GM23338 (cell line): ENCODE data around the gene HELZ. TPM values are rescaled to one million over a fixed set of nuclear protein-coding genes. Genes with fewer than 3 reads are reported as not detected.

Experiments used
- ATAC-seq: fragments of 200-7000 bp; cut with Tn5 transposase; 3 replicates; pipeline ENCODE4 v1.9.1; 2020
- DNase-seq: peaks from one replicate; pipeline ENCODE4 v3.0.0-alpha.2; 2015; ENCODE audit warnings: low spot score
- H2AFZ ChIP-seq: fragments of 200-600 bp; sonication (generic); 2 replicates; pipeline ENCODE4 v1.8.0; 2016; ENCODE audit warnings: antibody characterized with exemption, mild to moderate bottlenecking, moderate library complexity
- H3F3A ChIP-seq: fragments of 200-600 bp; sonication (generic); replicated peaks from 2 replicates; pipeline ENCODE4 v1.8.0; 2017; ENCODE audit warnings: antibody characterized with exemption, mixed run types, low read depth
- H3K27ac ChIP-seq: fragments of 200-600 bp; sonication (generic); 2 replicates; pipeline ENCODE4 v1.6.1; 2016; ENCODE audit warnings: low read depth
- H3K27me3 ChIP-seq: fragments of 200-600 bp; sonication (generic); 2 replicates; pipeline ENCODE4 v1.8.0; 2016; ENCODE audit warnings: mild to moderate bottlenecking, mixed run types, moderate library complexity; ENCODE audit not compliant: insufficient read depth
- H3K36me3 ChIP-seq: fragments of 200-600 bp; sonication (generic); 2 replicates; pipeline ENCODE4 v1.8.0; 2016; ENCODE audit warnings: mild to moderate bottlenecking; ENCODE audit not compliant: insufficient read depth
- H3K4me1 ChIP-seq: fragments of 200-600 bp; sonication (generic); 2 replicates; pipeline ENCODE4 v1.8.0; 2016; ENCODE audit warnings: mild to moderate bottlenecking, moderate library complexity; ENCODE audit not compliant: insufficient read depth
- H3K4me2 ChIP-seq: fragments of 200-600 bp; sonication (generic); 2 replicates; pipeline ENCODE4 v1.7.1; 2017; ENCODE audit warnings: mixed run types
- H3K4me3 ChIP-seq: fragments of 200-600 bp; sonication (generic); 2 replicates; pipeline ENCODE4 v1.6.1; 2016; ENCODE audit warnings: mixed run types
- H3K79me2 ChIP-seq: fragments of 200-600 bp; sonication (generic); replicated peaks from 2 replicates; pipeline ENCODE4 v1.8.0; 2017; ENCODE audit warnings: mild to moderate bottlenecking; ENCODE audit not compliant: insufficient read depth
- H3K9me2 ChIP-seq: fragments of 200-600 bp; sonication (generic); 2 replicates; pipeline ENCODE4 v1.8.0; 2017; ENCODE audit not compliant: insufficient read depth
- H4K20me1 ChIP-seq: fragments of 200-600 bp; sonication (generic); replicated peaks from 2 replicates; pipeline ENCODE4 v1.8.0; 2017; ENCODE audit warnings: mild to moderate bottlenecking; ENCODE audit not compliant: insufficient read depth
- H3K27ac Mint-ChIP-seq: 2 replicates; pipeline ENCODE4 v1.8.0; 2020; ENCODE audit warnings: inconsistent platforms, mild to moderate bottlenecking, moderate library complexity, mixed read lengths
- H3K27me3 Mint-ChIP-seq: 3 replicates; pipeline ENCODE4 v1.8.0; 2022; ENCODE audit warnings: low read depth, mild to moderate bottlenecking, moderate library complexity, mixed read lengths, inconsistent platforms; ENCODE audit not compliant: insufficient read depth, poor library complexity
- H3K36me3 Mint-ChIP-seq: 3 replicates; pipeline ENCODE4 v1.8.0; 2021; ENCODE audit warnings: low read depth, mild to moderate bottlenecking, inconsistent platforms, moderate library complexity, mixed read lengths
- H3K4me1 Mint-ChIP-seq: 3 replicates; pipeline ENCODE4 v1.8.0; 2020; ENCODE audit warnings: mild to moderate bottlenecking, inconsistent platforms, mixed read lengths
- H3K4me3 Mint-ChIP-seq: 3 replicates; pipeline ENCODE4 v1.8.0; 2021; ENCODE audit warnings: moderate library complexity, mild to moderate bottlenecking, inconsistent platforms, mixed read lengths
- H3K9me3 Mint-ChIP-seq: 3 replicates; pipeline ENCODE4 v1.8.0; 2020; ENCODE audit warnings: moderate library complexity, mild to moderate bottlenecking, inconsistent platforms, mixed read lengths
- CREB1 ChIP-seq: fragments of 250-450 bp; sonication (Bioruptor Pico); IDR thresholded peaks from 2 replicates; pipeline ENCODE4 v1.5.0; 2020; ENCODE audit warnings: low read depth, mild to moderate bottlenecking, moderate library complexity
- CTCF ChIP-seq, 2 experiments: fragments of 200-600 bp in 1 of 2; sonication (generic) in 1 of 2; conservative IDR thresholded peaks; 2 replicates each; pipeline versions ENCODE4 v1.5.1 to v1.6.1; 2016 to 2017; ENCODE audit warnings: antibody characterized with exemption in 2 of 2, low read depth in 2 of 2, mild to moderate bottlenecking in 2 of 2, moderate library complexity in 1 of 2
- ETS1 ChIP-seq: IDR thresholded peaks from 2 replicates; pipeline ENCODE4 v1.6.1; 2016; ENCODE audit warnings: antibody characterized with exemption
- EZH2 ChIP-seq: fragments of 200-600 bp; sonication (generic); IDR thresholded peaks from one replicate; pipeline ENCODE4 v1.8.0; 2017; ENCODE audit warnings: antibody characterized with exemption, mild to moderate bottlenecking, low read depth; ENCODE audit not compliant: unreplicated experiment
- EZH2phosphoT487 ChIP-seq: fragments of 200-600 bp; sonication (generic); IDR thresholded peaks from one replicate; pipeline ENCODE4 v1.8.1; 2018; ENCODE audit warnings: antibody characterized with exemption; ENCODE audit not compliant: unreplicated experiment
- NANOG ChIP-seq: IDR thresholded peaks from 2 replicates; pipeline ENCODE4 v1.6.1; 2016; ENCODE audit warnings: antibody characterized with exemption, borderline replicate concordance
- POLR2AphosphoS5 ChIP-seq: IDR thresholded peaks from 2 replicates; pipeline ENCODE4 v1.6.1; 2016; ENCODE audit warnings: antibody characterized with exemption, low read depth
- STAT1 ChIP-seq: IDR thresholded peaks from one replicate; pipeline ENCODE4 v1.6.1; 2016; ENCODE audit warnings: antibody characterized with exemption; ENCODE audit not compliant: unreplicated experiment
- ZNF114 ChIP-seq: fragments of 250-450 bp; sonication (Bioruptor Pico); IDR thresholded peaks from 2 replicates; pipeline ENCODE4 v1.5.0; 2020; ENCODE audit warnings: mild to moderate bottlenecking, moderate library complexity
- ZNF331 ChIP-seq: fragments of 250-450 bp; sonication (Bioruptor Pico); IDR thresholded peaks from 2 replicates; pipeline ENCODE4 v1.5.0; 2020; ENCODE audit warnings: low read depth, mild to moderate bottlenecking, moderate library complexity
- ZNF462 ChIP-seq: fragments of 250-450 bp; sonication (Bioruptor Pico); IDR thresholded peaks from 2 replicates; pipeline ENCODE4 v1.5.0; 2020; ENCODE audit warnings: mild to moderate bottlenecking, moderate library complexity
- polyA plus RNA-seq: library from polyadenylated mRNA; unstranded; fragments of >200 nt; fragmentation: Nextera tagmentation; extraction: Ambion mirVana; gene quantifications from 2 replicates; pipeline ENCODE4 v1.2.1, GENCODE V29; 2016
- total RNA-seq: library from RNA; depleted of rRNA; stranded (reverse); fragments of >200 nt; shearing (Covaris generic); gene quantifications from 2 replicates; pipeline ENCODE4 v1.2.3, GENCODE V29; 2014

The HELZ gene
- total and polyA plus RNA-seq, 2 experiments from 2014 or later: 38.9 to 62.0 TPM

GRCh38 chr17:67162771-67163170 lies 82.2 kb downstream of the HELZ start (continued):
- no peak for TF ChIP-seq ETS1
- TF ChIP-seq CREB1 (CRISPR knock-in tag): no peak
- no peak for TF ChIP-seq NANOG
- no peak for TF ChIP-seq ZNF114 (CRISPR knock-in tag)
- TF ChIP-seq CTCF (conservative IDR thresholded peaks at IDR 0.05; ENCODE audit: low read depth in 2 of 2): no peak
- TF ChIP-seq ZNF331: no peak

- peaks cover under 1% of the 10 kb centered on the region; the same call in 1 of the 3 replicates for H3K4me1 Mint-ChIP-seq
- no peak overlapping the region for H3K4me3 Mint-ChIP-seq
- peaks cover 4% of the 10 kb centered on the region; the same call in 2 of the 3 replicates for H3K36me3 Mint-ChIP-seq
- Histone ChIP-seq H3K4me1 (no peaks in the 10 kb centered on the region), H3K27me3 (no peaks in the 10 kb centered on the region), H3K4me3 (no peak overlapping the region), H3K36me3 (peaks cover 7% of the 10 kb centered on the region; the same call in 1 of the 2 replicates), H4K20me1 (no peaks in the 10 kb centered on the region), H3K27ac (no peak overlapping the region), H3K4me2 (no peak overlapping the region), H2AFZ (no peak overlapping the region), H3K9me2 (no peaks in the 10 kb centered on the region), H3K79me2 (no peaks in the 10 kb centered on the region), H3F3A (no peaks in the 10 kb centered on the region)
- H3K27me3 Mint-ChIP-seq: no peaks in the 10 kb centered on the region
- H3K9me3 Mint-ChIP-seq: no peaks in the 10 kb centered on the region
- no peak overlapping the region for H3K27ac Mint-ChIP-seq
- DNase-seq (no peak), ATAC-seq (no peak)
- TF ChIP-seq POLR2AphosphoS5 (no peak), CREB1 (CRISPR knock-in tag) (no peak), ZNF114 (CRISPR knock-in tag) (no peak), EZH2 (no peak), ETS1 (no peak), ZNF462 (no peak), NANOG (no peak), CTCF (conservative IDR thresholded peaks at IDR 0.05; ENCODE audit: low read depth in 2 of 2) (no peak), ZNF331 (no peak), STAT1 (no peak), EZH2phosphoT487 (no peak)
Measured at GRCh38 chr17:67161573-67161972, 83.4 kb downstream of the HELZ start.
